GM18907 (cell line): ENCODE data around the gene EXT2.

ENCODE experiments used
- ATAC-seq: cut with Tn5 transposase; IDR thresholded peaks from one replicate; pipeline ENCODE4 v1.9.1; 2021; ENCODE audit warnings: mild to moderate bottlenecking, moderate library complexity; ENCODE audit not compliant: unreplicated experiment

Gene EXT2

DNA sequence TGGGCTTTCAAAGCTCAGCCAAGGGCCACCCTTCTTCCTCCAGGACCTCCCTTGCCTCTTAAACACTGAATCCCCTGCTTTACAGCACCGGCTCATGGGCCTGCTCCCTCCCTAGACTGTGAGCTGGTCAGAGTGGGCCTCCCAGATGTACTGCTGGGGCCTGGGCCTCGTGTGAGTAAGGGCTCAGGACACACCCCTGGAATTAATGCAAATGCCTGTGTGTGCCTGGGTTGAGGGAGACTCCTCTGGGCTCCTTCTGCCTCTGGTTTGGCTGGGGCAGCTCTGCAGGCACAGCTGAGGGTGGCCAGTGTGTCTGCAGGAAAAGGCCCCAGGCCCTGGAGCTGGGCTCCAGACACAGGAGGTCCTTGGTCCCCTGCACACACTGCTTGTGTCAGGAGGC is 190.3 kb downstream of the EXT2 start:
- no peak for ATAC-seq

DNA sequence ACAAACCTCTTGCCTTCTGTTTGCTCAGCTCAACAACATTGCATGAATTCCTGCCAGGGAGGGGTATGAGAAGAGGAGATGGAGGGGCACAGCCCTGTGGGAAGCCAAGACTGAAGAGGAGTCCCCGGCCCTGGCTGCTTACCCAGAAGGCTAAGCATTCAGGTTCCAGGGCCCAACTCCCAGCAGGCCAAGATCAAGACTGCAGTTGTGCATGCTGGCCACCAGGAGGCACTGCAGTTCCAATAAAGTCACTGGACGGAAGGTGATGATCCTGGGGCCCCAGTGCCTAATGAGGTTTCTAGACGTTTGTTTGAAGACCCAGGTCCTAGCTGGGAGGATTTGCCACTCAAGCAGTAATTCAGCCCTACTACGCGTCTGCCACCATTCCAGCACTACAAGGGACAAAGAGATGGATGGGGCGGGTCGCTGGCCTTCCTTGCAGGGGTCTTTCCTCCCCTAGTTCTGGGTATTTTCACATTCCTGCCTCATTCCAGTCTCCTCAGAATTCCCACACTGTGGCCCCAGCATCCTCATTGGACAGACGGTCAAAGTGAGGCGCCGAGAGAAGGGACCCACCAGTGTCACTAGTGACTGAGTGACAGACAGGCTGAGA is 190.9 kb downstream of the EXT2 start:
- ATAC-seq: peak; percentile 64

DNA sequence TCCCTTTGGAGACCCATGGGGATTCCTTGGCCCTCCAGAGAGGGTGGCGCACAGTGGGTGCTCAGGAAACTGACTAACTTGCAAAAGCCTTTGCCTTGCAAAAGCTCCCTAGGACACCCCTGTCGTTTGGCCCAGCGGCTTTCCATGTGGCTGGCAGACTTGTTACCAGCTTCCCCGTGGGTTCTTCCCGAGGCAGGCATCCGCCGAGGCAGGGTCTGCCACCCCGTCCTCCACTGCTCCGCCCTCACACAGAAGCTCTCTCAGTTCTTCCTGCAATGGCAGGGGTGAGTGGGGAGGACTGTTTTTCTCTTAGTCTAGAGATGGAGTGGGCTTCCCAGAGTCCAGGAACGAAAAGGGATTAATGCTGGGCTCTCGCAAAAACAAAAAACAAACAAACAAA is 191.4 kb downstream of the EXT2 start:
- ATAC-seq: no peak

DNA sequence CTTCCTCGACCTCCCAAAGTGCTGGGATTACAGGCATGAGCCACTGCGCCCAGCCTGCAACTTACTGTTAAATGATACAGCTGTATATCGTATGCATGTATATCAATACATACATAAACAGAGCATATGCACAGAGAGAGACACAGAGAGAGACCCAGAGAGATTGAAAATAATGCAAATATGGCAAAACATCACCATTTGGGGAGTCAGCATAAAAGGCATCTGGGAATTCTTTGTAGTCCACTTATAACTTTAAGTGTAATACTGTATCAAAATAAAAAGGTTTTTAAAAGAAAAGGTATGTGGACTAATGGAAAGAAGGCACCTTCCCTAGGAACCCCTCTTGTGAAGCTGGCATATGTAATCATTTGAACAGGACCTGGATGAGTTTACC is 192.7 kb downstream of the EXT2 start:
- no peak for ATAC-seq

DNA sequence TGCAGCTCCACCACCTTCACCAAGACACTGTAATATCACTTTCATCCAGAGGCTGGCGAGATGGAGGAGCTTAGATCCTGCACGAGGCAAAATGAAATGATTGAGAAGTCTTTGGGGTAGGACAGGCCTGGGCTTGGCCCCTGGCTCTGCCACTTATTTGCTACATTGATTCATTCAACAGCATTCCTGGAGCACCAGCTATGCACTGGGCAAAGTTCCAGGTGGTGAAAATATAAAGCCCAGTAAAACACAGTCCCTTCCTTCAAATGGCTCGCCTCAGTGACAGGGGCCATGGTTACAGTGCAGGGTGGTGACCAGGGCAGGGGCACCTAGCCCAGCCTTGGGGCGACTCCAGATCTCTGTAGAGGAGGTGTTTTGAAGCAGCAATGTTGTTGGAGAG is 194.7 kb downstream of the EXT2 start:
- ATAC-seq: no peak
